ENCODE measurements around the gene PCDHGB7.
A peak's percentile ranks its signal among the peaks of the same experiment; 100 is the strongest.
"Not testable (repeated sequence)": the region's sequence is repeated elsewhere in the genome, so short reads cannot be mapped to it uniquely, and the experiment has no call there.

The PCDHGB7 gene

DNA sequence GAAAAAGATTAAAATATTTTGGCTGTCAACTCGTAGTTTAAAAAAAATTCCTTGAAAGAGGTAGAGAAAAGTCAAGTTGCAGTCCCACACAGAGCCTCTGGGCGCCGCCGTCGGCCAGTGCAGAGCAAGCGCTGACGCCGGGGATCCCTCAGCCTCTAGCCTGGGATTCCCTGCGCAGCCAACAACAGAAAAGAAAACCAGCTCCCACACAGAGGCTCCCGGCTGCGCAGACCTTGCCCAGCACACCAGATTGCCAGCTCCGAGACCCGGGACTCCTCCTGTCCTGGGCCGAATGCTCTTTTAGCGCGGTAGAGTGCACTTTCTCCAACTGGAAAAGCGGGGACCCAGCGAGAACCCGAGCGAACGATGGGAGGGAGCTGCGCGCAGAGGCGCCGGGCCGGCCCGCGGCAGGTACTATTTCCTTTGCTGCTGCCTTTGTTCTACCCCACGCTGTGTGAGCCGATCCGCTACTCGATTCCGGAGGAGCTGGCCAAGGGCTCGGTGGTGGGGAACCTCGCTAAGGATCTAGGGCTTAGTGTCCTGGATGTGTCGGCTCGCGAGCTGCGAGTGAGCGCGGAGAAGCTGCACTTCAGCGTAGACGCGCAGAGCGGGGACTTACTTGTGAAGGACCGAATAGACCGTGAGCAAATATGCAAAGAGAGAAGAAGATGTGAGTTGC lies at the start of gene PCDHGB7:
Gene PCDHGB7, plus strand, starts transcription at position 184 of the 679 bp plus-strand sequence. Its CDS starts 183 bp downstream, at position 367.
- in situ Hi-C loops (cut with MboI; ENCODE audit: low sequenced_read_pairs, unreplicated experiment): not testable (repeated sequence)
- TF ChIP-seq, protein P1, sequence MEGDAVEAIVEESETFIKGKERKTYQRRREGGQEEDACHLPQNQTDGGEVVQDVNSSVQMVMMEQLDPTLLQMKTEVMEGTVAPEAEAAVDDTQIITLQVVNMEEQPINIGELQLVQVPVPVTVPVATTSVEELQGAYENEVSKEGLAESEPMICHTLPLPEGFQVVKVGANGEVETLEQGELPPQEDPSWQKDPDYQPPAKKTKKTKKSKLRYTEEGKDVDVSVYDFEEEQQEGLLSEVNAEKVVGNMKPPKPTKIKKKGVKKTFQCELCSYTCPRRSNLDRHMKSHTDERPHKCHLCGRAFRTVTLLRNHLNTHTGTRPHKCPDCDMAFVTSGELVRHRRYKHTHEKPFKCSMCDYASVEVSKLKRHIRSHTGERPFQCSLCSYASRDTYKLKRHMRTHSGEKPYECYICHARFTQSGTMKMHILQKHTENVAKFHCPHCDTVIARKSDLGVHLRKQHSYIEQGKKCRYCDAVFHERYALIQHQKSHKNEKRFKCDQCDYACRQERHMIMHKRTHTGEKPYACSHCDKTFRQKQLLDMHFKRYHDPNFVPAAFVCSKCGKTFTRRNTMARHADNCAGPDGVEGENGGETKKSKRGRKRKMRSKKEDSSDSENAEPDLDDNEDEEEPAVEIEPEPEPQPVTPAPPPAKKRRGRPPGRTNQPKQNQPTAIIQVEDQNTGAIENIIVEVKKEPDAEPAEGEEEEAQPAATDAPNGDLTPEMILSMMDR (IDR thresholded peaks at IDR 0.05; ENCODE audit: borderline replicate concordance, control extremely low read depth, extremely low read depth, insufficient read depth, missing control alignments): peak; percentile 52
- peak; percentile 82 for DNase-seq (ENCODE audit: low spot score)

DNA sequence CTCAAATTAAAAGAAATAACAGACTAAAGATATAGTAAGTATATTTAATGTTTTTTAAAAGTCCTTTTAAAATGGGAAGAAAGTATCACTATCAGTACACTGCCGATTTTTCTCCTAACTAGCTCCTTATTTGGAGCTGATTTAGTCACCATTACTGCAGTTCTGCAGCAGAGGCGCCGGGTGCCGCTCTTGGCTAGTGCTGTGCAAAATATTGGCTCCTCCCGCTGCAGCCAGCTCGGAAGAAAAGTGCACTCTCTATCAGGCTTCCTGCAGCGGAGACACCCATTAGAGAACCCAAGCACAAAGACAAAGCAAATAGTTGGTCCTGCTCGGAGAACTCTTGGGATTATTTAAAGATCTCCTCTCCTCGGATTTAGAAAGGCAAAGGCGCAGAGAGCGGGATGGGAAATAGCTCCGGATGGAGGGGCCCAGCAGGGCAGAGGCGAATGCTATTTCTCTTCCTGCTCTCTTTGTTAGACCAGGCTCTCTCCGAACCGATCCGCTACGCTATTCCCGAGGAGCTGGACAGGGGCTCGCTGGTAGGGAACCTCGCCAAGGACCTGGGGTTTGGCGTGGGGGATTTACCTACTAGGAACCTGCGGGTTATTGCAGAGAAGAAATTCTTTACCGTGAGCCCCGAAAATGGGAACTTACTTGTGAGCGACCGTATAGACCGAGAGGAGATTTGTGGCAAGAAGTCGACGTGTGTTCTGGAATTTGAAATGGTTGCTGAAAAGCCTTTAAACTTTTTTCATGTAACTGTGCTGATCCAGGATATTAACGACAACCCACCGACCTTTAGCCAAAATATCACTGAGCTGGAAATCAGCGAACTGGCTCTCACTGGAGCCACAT lies 47.3 kb upstream of the PCDHGB7 start, which contains the start of gene PCDHGB3:
Gene PCDHGB3, plus strand, starts transcription at position 249 of the 855 bp plus-strand sequence. Its CDS starts 153 bp downstream, at position 402.
- peak; percentile 57 for DNase-seq (ENCODE audit: low spot score)

GRCh38 chr5:141371572-141372475 lies 45.7 kb upstream of the PCDHGB7 start:
- in situ Hi-C loops (cut with MboI; ENCODE audit: low sequenced_read_pairs, unreplicated experiment): no loop called here
- TF ChIP-seq, protein P1 (IDR thresholded peaks at IDR 0.05; ENCODE audit: borderline replicate concordance, control extremely low read depth, extremely low read depth, insufficient read depth, missing control alignments): no peak
- no peak for DNase-seq (ENCODE audit: low spot score)

More for the DNA sequence above, 47.3 kb upstream of the PCDHGB7 start, which contains the start of gene PCDHGB3:
- in situ Hi-C loops (cut with MboI; ENCODE audit: low sequenced_read_pairs, unreplicated experiment): no loop called here
- TF ChIP-seq, protein P1 (IDR thresholded peaks at IDR 0.05; ENCODE audit: borderline replicate concordance, control extremely low read depth, extremely low read depth, insufficient read depth, missing control alignments): peak; percentile 53

DNA sequence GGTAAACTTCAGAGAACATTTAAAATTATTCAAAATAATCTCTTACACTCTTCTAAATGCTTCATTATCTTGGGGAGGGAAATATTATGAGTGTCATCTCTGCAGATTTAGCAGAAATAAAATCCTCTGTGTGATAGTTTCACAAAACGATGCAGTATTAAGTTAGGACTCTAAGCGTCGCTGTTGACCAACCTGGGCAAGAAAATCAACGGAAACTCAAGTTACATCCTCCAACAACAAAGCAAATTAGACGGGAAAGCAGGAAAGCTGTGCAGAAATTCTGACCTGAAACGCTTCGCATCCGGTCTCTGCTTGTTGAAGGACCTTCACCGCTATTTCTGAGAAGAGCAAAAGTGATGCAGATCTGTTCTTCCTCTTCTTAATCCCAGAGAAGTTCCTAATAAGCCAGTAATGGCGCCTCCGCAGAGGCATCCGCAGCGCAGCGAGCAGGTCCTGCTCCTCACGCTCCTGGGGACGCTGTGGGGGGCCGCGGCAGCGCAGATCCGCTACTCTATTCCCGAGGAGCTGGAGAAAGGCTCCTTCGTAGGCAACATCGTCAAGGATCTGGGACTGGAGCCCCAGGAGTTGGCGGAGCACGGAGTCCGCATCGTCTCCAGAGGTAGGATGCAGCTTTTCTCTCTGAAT lies 43.7 kb upstream of the PCDHGB7 start, which contains the start of gene PCDHGA6:
Gene PCDHGA6, plus strand, starts transcription at position 219 of the 645 bp plus-strand sequence. Its CDS starts 193 bp downstream, at position 412.
- in situ Hi-C loops (cut with MboI; ENCODE audit: low sequenced_read_pairs, unreplicated experiment): no loop called here
- TF ChIP-seq, protein P1 (IDR thresholded peaks at IDR 0.05; ENCODE audit: borderline replicate concordance, control extremely low read depth, extremely low read depth, insufficient read depth, missing control alignments): peak; percentile 15
- DNase-seq (ENCODE audit: low spot score): no peak

- TF ChIP-seq, protein P1 (IDR thresholded peaks at IDR 0.05; ENCODE audit: borderline replicate concordance, control extremely low read depth, extremely low read depth, insufficient read depth, missing control alignments): no peak
- no peak for DNase-seq (ENCODE audit: low spot score)
- in situ Hi-C loops (cut with MboI; ENCODE audit: low sequenced_read_pairs, unreplicated experiment): no loop called here
Measured at GRCh38 chr5:141374627-141375026, 42.9 kb upstream of the PCDHGB7 start.

DNA sequence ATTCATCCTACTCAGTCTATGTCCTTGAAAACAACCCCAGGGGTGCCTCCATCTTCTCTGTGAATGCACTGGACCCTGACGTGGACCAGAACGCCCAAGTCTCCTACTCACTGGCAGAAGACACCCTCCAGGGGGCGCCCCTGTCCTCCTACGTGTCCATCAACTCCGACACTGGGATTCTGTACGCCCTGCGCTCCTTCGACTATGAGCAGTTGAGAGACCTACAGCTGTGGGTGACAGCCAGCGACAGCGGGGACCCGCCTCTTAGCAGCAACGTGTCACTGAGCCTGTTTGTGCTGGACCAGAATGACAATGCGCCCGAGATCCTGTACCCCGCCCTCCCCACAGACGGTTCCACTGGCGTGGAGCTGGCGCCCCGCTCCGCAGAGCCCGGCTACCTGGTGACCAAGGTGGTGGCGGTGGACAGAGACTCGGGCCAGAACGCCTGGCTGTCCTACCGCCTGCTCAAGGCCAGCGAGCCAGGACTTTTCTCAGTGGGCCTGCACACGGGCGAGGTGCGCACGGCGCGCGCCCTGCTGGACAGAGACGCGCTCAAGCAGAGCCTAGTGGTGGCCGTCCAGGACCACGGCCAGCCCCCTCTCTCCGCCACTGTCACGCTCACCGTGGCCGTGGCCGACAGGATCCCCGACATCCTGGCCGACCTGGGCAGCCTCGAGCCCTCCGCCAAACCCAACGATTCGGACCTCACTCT lies 41.9 kb upstream of the PCDHGB7 start:
- in situ Hi-C loops (cut with MboI; ENCODE audit: low sequenced_read_pairs, unreplicated experiment); DNase-seq (ENCODE audit: low spot score): not testable (repeated sequence)

Measured in GM13976 (cell line).